ENCODE results near the gene SIDT2. TPM values are rescaled to one million over a fixed set of nuclear protein-coding genes. Genes with fewer than 3 reads are reported as not detected.

The SIDT2 gene
- total RNA-seq, 1 experiment from 2014 or later = 47.6 TPM

GRCh38 chr11:117193130-117194020 is 14.8 kb downstream of the SIDT2 start:
- CTCF ChIA-PET = no interaction called here
- Histone ChIP-seq H3K27ac (ENCODE audit: low read length) (no peak overlapping the region), H3K9me3 (ENCODE audit: control insufficient read depth, insufficient read depth, low read depth, low read length) (no peaks in the 10 kb centered on the region), H3K36me3 (ENCODE audit: control insufficient read depth, insufficient read depth, low read length) (no peaks in the 10 kb centered on the region), H3K4me3 (ENCODE audit: low read depth in 2 of 2, low read length in 2 of 2) (no peak overlapping the region), H3K27me3 (ENCODE audit: control insufficient read depth, insufficient read depth, low read length) (no peaks in the 10 kb centered on the region), H3K4me1 (ENCODE audit: control insufficient read depth, insufficient read depth, low read length) (no peaks in the 10 kb centered on the region)
- intact Hi-C loops (cut with micrococcal nuclease; ENCODE audit: unreplicated experiment) (no loop called here), in situ Hi-C loops (cut with HindIII; ENCODE audit: low pct_unique_long_range_greater_than_20kb, low sequenced_read_pairs) (no loop called here)
- TF ChIP-seq TCF7L2 (IDR thresholded peaks at IDR 0.05; ENCODE audit: low read depth, low read length) (no peak), REST (IDR thresholded peaks at IDR 0.05; ENCODE audit: insufficient read depth in 1 of 2, low read depth in 2 of 2, low read length in 1 of 2) (no peak), CTCF (IDR thresholded peaks at IDR 0.05) (no peak), SIN3A (IDR thresholded peaks at IDR 0.05; ENCODE audit: borderline replicate concordance, insufficient read depth, low read depth, low read length) (no peak), POLR2AphosphoS5 (IDR thresholded peaks at IDR 0.05; ENCODE audit: low read depth, low read length) (no peak)
- no TSS peak for BruUV-seq (replicated peaks)
- POLR2A ChIA-PET = no interaction called here
- ATAC-seq = no peak
- DNase-seq (ENCODE audit: low read depth, low spot score) = no peak

- ChIA-PET POLR2A (no interaction called here), CTCF (no interaction called here)
- no peaks in the 10 kb centered on the region for H3K36me3 ChIP-seq (ENCODE audit: control insufficient read depth, insufficient read depth, low read length)
- intact Hi-C loops (cut with micrococcal nuclease; ENCODE audit: unreplicated experiment) = no loop called here
- in situ Hi-C loops (cut with HindIII; ENCODE audit: low pct_unique_long_range_greater_than_20kb, low sequenced_read_pairs) = no loop called here
- no peaks in the 10 kb centered on the region for H3K9me3 ChIP-seq (ENCODE audit: control insufficient read depth, insufficient read depth, low read depth, low read length)
- ATAC-seq = no peak
- no peak overlapping the region for H3K4me3 ChIP-seq (ENCODE audit: low read depth in 2 of 2, low read length in 2 of 2)
- DNase-seq (ENCODE audit: low read depth, low spot score) = no peak
- H3K4me1 ChIP-seq (ENCODE audit: control insufficient read depth, insufficient read depth, low read length) = peaks cover 6% of the 10 kb centered on the region; the same call in 1 of the 2 replicates
- no peak overlapping the region for H3K27ac ChIP-seq (ENCODE audit: low read length)
- no TSS peak for BruUV-seq (replicated peaks)
- TF ChIP-seq CTCF (IDR thresholded peaks at IDR 0.05) (no peak), SIN3A (IDR thresholded peaks at IDR 0.05; ENCODE audit: borderline replicate concordance, insufficient read depth, low read depth, low read length) (no peak)
- no peaks in the 10 kb centered on the region for H3K27me3 ChIP-seq (ENCODE audit: control insufficient read depth, insufficient read depth, low read length)
Measured at GRCh38 chr11:117194267-117194666, 15.7 kb downstream of the SIDT2 start.

All from Panc1 (cell line).